ENCODE data around the gene RNF144A.

Gene RNF144A

GRCh38 chr2:7077660-7078267 lies 160.6 kb downstream of the RNF144A start:
- DNase-seq (ENCODE audit: low read depth), result no peak
- TF ChIP-seq CTCF (conservative IDR thresholded peaks at IDR 0.05; ENCODE audit: low read depth, low read length), result no peak
- no peak overlapping the region for H3K4me3 ChIP-seq (ENCODE audit: low read length)

- no peak overlapping the region for H3K4me3 ChIP-seq (ENCODE audit: low read length)
- DNase-seq (ENCODE audit: low read depth), result no peak
- TF ChIP-seq CTCF (conservative IDR thresholded peaks at IDR 0.05; ENCODE audit: low read depth, low read length), result peak; percentile 65
Observed at GRCh38 chr2:7083580-7084509, 166.6 kb downstream of the RNF144A start.

GRCh38 chr2:7084601-7085000 lies 167.4 kb downstream of the RNF144A start:
- no peak for DNase-seq (ENCODE audit: low read depth)
- no peak overlapping the region for H3K4me3 ChIP-seq (ENCODE audit: low read length)
- no peak for TF ChIP-seq CTCF (conservative IDR thresholded peaks at IDR 0.05; ENCODE audit: low read depth, low read length)

GRCh38 chr2:7089284-7089683 lies 172.1 kb downstream of the RNF144A start:
- no peak for TF ChIP-seq CTCF (conservative IDR thresholded peaks at IDR 0.05; ENCODE audit: low read depth, low read length)
- H3K4me3 ChIP-seq (ENCODE audit: low read length), result no peak overlapping the region
- DNase-seq (ENCODE audit: low read depth), result no peak

- no peak for DNase-seq (ENCODE audit: low read depth)
- TF ChIP-seq CTCF (conservative IDR thresholded peaks at IDR 0.05; ENCODE audit: low read depth, low read length), result no peak
- no peak overlapping the region for H3K4me3 ChIP-seq (ENCODE audit: low read length)
Observed at GRCh38 chr2:7089898-7090510, 172.8 kb downstream of the RNF144A start.

GRCh38 chr2:7093376-7093775 lies 176.2 kb downstream of the RNF144A start:
- H3K4me3 ChIP-seq (ENCODE audit: low read length), result no peak overlapping the region
- no peak for DNase-seq (ENCODE audit: low read depth)
- TF ChIP-seq CTCF (conservative IDR thresholded peaks at IDR 0.05; ENCODE audit: low read depth, low read length), result no peak
